Calu3 (cell line): ENCODE results near the gene PSORS1C1. TPM values are rescaled to one million over a fixed set of nuclear protein-coding genes. Genes with fewer than 3 reads are reported as not detected.

ENCODE experiments used
- BruUV-seq: library from RNA; stranded (reverse); fragments of 400-500 nt; replicated peaks from 2 replicates; lab custom pipeline; 2021; lab: Mats Ljungman, UMichigan
- CTCF ChIA-PET: fragments of 300-600 bp; sonication (Branson Sonifier 250); formaldehyde crosslinking; loops from one replicate; lab custom pipeline; 2022; ENCODE audit warnings: antibody characterized with exemption; lab: Charles Lee
- DNase-seq: peaks from one replicate; pipeline ENCODE4 v3.0.0; 2022
- H3K27ac Mint-ChIP-seq: one replicate; pipeline ENCODE4 v1.8.0; 2022; ENCODE audit warnings: mixed read lengths; ENCODE audit not compliant: unreplicated experiment
- H3K27me3 Mint-ChIP-seq: one replicate; pipeline ENCODE4 v1.8.0; 2022; ENCODE audit warnings: mixed read lengths; ENCODE audit not compliant: unreplicated experiment
- H3K36me3 Mint-ChIP-seq: one replicate; pipeline ENCODE4 v1.8.0; 2022; ENCODE audit warnings: mild to moderate bottlenecking, moderate library complexity, mixed read lengths; ENCODE audit not compliant: insufficient read depth, unreplicated experiment
- H3K4me1 Mint-ChIP-seq: one replicate; pipeline ENCODE4 v1.8.0; 2022; ENCODE audit warnings: mild to moderate bottlenecking, low read depth, mixed read lengths; ENCODE audit not compliant: unreplicated experiment
- H3K4me3 Mint-ChIP-seq: one replicate; pipeline ENCODE4 v1.8.0; 2022; ENCODE audit warnings: mild to moderate bottlenecking, low read depth, moderate library complexity, mixed read lengths; ENCODE audit not compliant: unreplicated experiment
- H3K9me3 Mint-ChIP-seq: one replicate; pipeline ENCODE4 v1.8.0; 2022; ENCODE audit warnings: low read depth, mixed read lengths; ENCODE audit not compliant: unreplicated experiment
- CTCF ChIP-seq: fragments of 200-600 bp; IDR thresholded peaks from one replicate; pipeline ENCODE4 v1.8.0; 2022; ENCODE audit warnings: antibody characterized with exemption; ENCODE audit not compliant: unreplicated experiment
- intact Hi-C: fragments of 100-400 bp; cut with micrococcal nuclease; formaldehyde crosslinking; loops from one replicate; pipeline ENCODE4 v1.10.0; 2022; ENCODE audit not compliant: unreplicated experiment
- total RNA-seq: library from RNA; stranded (reverse); gene quantifications from 2 replicates; pipeline ENCODE4 v1.2.3, GENCODE V29; 2022

The PSORS1C1 gene
- total RNA-seq, 1 experiment from 2014 or later: 11.0 TPM

- no peaks in the 10 kb centered on the region for H3K27me3 Mint-ChIP-seq
- CTCF ChIA-PET: interaction anchor here (0.7 kb wide), 1 partner anchor 342 kb away, joined by 3 read pairs; no protein-coding TSS in a partner anchor
- no peak within 1 kb of the TSS for H3K4me3 Mint-ChIP-seq
- peaks cover 48% of the 10 kb centered on the region for H3K4me1 Mint-ChIP-seq
- no peaks in the 10 kb centered on the region for H3K9me3 Mint-ChIP-seq
- DNase-seq: no peak
- peak within 1 kb of the TSS; percentile 15 for H3K27ac Mint-ChIP-seq
- TF ChIP-seq CTCF: no peak
- intact Hi-C loops: no loop called here
- peaks cover 26% of the 10 kb centered on the region for H3K36me3 Mint-ChIP-seq
- no TSS peak for BruUV-seq
Measured at GRCh38 chr6:31120151-31120915, 5.7 kb downstream of the PSORS1C1 start, which contains the start of gene CDSN. Gene CDSN (minus strand): TSS chr6:31120446. CDS start chr6:31120419, 27 bp downstream.

- H3K27me3 Mint-ChIP-seq: no peaks in the 10 kb centered on the region
- H3K4me3 Mint-ChIP-seq: no peak overlapping the region
- no peak for TF ChIP-seq CTCF
- H3K27ac Mint-ChIP-seq: peak overlapping the region; percentile 19
- CTCF ChIA-PET: interaction anchor here (0.7 to 1.2 kb wide), 2 partner anchors 42 to 48 kb away, joined by 3 to 4 read pairs; no protein-coding TSS in a partner anchor
- H3K9me3 Mint-ChIP-seq: no peaks in the 10 kb centered on the region
- peaks cover 48% of the 10 kb centered on the region for H3K4me1 Mint-ChIP-seq
- intact Hi-C loops: no loop called here
- BruUV-seq: no TSS peak
- DNase-seq: no peak
- peaks cover 21% of the 10 kb centered on the region for H3K36me3 Mint-ChIP-seq
Measured at GRCh38 chr6:31121131-31121790, 6.7 kb downstream of the PSORS1C1 start.

- intact Hi-C loops: no loop called here
- Mint-ChIP-seq H3K27ac (peak overlapping the region; percentile 91), H3K4me3 (peak overlapping the region; percentile 42), H3K36me3 (peaks cover 39% of the 10 kb centered on the region), H3K9me3 (no peaks in the 10 kb centered on the region), H3K27me3 (no peaks in the 10 kb centered on the region), H3K4me1 (peaks cover 56% of the 10 kb centered on the region)
- DNase-seq: peak; percentile 99
- no peak for TF ChIP-seq CTCF
- no TSS peak for BruUV-seq
- CTCF ChIA-PET: interaction anchor here (0.9 kb wide), 1 partner anchor 21 kb away, joined by 4 read pairs; no protein-coding TSS in a partner anchor
Measured at GRCh38 chr6:31122791-31123706, 8.4 kb downstream of the PSORS1C1 start.

- DNase-seq: peak; percentile 88
- H3K36me3 Mint-ChIP-seq: peaks cover 41% of the 10 kb centered on the region
- H3K4me1 Mint-ChIP-seq: peaks cover 59% of the 10 kb centered on the region
- CTCF ChIA-PET: interaction anchor here (0.7 to 3.7 kb wide), 9 partner anchors 10 to 241 kb away, joined by 3 to 20 read pairs (median 4); partner anchors contain the start of gene PSORS1C1
- peak overlapping the region; percentile 56 for H3K27ac Mint-ChIP-seq
- peak overlapping the region; percentile 15 for H3K4me3 Mint-ChIP-seq
- intact Hi-C loops: loop anchor here (5.0 kb wide), 1 partner anchor 208 kb away; no protein-coding TSS in a partner anchor
- H3K27me3 Mint-ChIP-seq: no peaks in the 10 kb centered on the region
- no peaks in the 10 kb centered on the region for H3K9me3 Mint-ChIP-seq
- no peak for TF ChIP-seq CTCF
- no TSS peak for BruUV-seq
Measured at GRCh38 chr6:31125162-31125561, 10.6 kb downstream of the PSORS1C1 start.
